Right hindlimb (tissue), 1 donor: ENCODE data around the gene AACS.
"Not testable (repeated sequence)": the region's sequence is repeated elsewhere in the genome, so short reads cannot be mapped to it uniquely, and the experiment has no call there.

Source experiments
- DNase-seq: peaks from one replicate; pipeline ENCODE4 v3.0.0-alpha.2; 2018

The AACS gene

DNA sequence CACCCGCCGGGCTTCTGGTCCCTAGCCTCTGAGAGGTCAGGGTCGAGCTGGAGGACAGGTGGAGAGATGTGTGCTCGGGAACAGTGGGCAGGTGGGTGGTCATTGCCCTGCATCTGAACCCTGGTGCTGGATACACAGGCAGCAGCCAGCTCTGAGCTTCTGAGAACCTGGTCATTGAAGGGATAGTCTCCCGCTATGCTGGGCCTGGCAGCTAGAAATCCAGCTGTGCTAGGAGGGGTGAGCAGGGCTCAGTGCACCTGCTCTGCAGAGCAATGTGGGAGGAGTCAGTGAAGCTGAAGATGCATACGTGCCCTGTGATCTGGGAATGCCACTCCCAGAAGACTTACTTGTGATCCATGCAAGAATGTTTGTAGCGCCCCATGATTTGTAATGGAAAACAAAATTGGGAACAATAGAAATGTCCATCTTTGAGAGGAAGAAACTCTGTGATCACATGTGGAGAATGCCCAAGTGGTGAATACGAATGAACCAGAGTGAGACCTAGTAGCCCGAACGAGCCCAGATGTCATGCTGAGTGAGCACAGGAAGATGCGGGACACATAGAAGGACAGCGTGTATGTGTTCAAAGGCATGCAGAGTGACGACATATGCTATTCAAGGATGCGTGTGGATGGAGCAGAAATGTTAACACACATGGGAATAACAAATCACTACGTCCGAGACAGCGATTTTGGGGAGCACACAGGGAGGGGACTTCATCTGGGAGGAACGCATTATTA, 63.4 kb downstream of the AACS start:
- DNase-seq, result no peak

- peak; percentile 47 for DNase-seq
Observed at GRCh38 chr12:125129179-125129571, 63.9 kb downstream of the AACS start.

DNA sequence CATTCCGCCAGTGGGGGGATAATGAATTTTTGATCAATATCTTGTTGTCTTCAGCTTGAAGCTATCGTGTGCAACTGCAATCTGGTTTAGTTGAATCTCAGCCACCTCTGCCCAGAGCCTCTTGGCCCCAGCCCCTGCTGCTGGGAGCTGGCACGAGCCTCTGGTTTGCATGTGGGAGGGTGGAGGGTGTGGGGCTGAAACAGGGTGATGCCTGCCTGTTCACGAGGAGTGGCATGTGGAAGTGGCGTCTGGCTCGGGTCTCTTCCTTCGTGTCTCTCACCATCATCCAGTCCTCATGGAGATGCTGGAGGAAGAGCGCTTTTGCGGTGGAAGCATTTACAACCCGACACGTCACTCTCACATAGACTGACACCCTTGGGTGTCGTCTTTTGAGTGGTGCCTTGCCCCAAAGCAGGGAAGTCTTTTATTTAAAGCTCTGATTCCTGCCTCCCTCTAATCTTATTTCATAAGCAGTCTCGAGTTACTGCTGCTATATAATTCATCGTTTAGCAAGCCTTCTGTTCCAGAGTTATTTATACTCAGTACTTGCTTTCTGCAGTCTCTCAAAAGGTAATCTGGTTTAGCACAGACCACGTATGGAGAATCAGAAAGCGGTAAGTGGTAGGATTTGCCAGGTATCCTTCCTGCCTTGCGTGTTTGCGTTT, 64.5 kb downstream of the AACS start:
- DNase-seq, result no peak

- DNase-seq, result no peak
Observed at GRCh38 chr12:125131958-125132357, 66.7 kb downstream of the AACS start.

DNA sequence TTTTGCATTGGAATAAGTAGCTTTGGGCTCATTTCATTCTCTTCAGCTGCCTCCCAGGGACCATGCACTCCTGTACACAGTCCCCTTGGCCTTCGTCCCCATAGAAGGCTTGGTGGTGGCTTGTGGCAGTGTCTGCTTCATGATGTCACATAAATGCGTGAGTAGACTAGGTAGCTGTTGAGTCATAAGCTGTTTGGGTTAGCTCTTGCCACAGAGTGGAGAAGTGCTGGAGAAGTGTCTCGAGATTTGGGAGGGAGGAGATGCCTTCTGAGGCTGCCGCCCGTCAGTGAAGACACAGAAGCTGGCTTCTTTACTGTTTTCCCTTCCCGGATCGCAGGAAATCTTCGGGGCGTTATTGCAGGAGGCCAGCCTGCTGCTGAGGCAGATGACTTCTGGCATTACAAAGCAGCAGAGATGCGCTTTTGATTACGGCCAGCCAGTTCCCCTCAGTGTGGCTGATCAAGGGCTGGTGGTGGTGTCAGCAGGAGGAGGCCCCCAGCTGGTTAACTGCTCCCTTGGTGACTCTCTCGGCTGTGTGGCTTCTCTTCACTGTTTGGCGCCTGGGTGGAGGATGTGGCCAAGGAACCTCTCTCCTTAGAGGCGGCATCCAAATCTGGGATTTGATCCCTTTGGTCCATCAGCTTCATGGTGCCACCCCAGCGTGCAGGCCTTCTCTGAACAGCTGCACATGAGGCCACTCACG, 67.6 kb downstream of the AACS start:
- DNase-seq, result no peak

- no peak for DNase-seq
Observed at GRCh38 chr12:125133616-125134015, 68.4 kb downstream of the AACS start.

- DNase-seq, result no peak
Observed at GRCh38 chr12:125134576-125134975, 69.3 kb downstream of the AACS start.

GRCh38 chr12:125135906-125136305, 70.7 kb downstream of the AACS start:
- no peak for DNase-seq

DNA sequence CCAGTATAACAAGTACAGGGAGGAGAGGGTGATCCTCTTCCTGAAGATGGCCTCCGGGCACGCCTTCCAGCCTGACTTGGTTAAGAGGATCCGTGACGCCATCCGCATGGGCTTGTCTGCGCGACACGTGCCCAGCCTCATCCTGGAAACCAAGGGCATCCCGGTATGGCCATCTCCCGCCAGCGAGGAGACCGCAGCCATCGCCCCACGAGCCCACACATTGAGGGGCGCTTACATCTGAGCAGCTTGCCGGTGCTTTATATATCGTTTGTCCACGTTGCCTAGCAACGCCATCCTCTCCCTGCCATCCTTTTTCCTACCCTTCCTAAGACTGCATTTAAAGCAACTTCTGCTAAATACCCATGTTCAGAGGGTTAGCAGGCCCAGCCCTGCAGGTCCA, 71.5 kb downstream of the AACS start:
- no peak for DNase-seq

DNA sequence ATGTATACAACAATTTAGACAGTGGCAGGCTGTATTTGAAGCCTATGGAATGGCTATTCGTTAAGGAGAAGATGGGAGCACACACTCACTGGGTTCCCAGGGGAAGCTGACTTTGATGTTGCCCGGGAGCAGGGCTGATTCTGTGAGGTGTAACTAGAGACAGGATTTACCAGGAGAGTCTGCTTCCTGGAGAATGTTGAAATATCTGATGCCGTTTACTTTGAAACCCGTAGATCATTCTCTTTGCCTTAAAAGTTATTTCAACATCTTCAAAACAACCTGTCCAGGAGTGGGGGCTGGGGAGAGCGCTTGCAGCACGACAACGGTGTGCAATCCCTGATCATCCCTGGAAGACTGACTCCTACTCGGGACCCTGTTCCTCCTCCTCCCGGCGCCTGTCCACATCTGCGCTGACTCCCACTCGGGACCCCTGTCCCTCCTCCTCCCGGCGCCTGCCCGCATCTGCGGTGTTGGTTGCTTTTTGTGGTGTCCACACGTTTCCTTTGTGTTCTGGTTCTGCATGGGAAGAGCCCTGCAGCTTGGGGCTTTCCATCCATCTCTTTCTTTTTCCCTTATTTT, 72.6 kb downstream of the AACS start:
- no peak for DNase-seq

GRCh38 chr12:125140279-125141209, 75.3 kb downstream of the AACS start:
- no peak for DNase-seq

GRCh38 chr12:125141210-125141573, 76.0 kb downstream of the AACS start:
- not testable (repeated sequence) for DNase-seq

DNA sequence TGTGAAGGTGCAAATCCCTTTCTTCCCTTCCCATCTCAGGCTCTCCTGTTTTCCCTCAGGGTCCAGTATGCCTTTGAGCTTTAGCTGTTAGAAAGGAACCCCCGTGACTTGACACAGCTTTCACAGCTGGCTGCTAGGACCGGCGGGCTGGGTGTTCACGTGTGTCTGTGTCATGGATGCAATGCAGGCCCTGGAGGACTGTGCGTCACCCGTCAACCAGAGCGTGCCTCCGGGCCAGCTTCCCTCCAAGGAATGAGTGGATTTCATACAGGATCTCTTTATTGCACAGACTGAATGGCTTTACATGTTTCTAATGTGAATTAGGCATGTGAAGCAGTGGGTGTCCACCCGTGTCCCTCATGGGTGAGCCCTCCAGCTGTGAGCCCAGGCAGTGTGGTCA, 77.4 kb downstream of the AACS start:
- DNase-seq, result no peak

- peak; percentile 39 for DNase-seq
Observed at GRCh38 chr12:125143491-125143890, 78.3 kb downstream of the AACS start.

- no peak for DNase-seq
Observed at GRCh38 chr12:125145196-125145595, 80.0 kb downstream of the AACS start.

DNA sequence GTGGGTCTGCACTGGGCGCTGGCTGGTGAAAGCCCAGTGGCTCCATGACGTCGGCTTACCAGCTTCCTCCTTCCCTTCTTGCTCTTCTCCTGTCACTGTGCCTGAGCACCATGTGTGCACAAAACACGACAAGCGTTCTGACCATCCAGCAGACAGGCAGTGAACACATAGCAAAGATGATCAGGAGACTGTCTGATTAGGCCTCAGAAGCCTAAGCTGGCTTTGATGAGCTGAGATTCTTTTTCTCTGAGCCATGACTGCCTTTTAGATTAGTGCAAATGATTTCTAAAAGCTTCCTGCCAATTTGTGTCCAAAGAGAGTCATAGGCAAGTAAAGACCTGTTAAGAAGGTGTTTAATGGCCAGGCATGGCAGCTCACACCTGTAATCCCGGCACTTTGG, 83.1 kb downstream of the AACS start:
- DNase-seq, result no peak

GRCh38 chr12:125149160-125150108, 84.2 kb downstream of the AACS start:
- DNase-seq, result no peak

- no peak for DNase-seq
Observed at GRCh38 chr12:125151284-125151683, 86.0 kb downstream of the AACS start.

GRCh38 chr12:125152463-125152862, 87.2 kb downstream of the AACS start:
- no peak for DNase-seq

DNA sequence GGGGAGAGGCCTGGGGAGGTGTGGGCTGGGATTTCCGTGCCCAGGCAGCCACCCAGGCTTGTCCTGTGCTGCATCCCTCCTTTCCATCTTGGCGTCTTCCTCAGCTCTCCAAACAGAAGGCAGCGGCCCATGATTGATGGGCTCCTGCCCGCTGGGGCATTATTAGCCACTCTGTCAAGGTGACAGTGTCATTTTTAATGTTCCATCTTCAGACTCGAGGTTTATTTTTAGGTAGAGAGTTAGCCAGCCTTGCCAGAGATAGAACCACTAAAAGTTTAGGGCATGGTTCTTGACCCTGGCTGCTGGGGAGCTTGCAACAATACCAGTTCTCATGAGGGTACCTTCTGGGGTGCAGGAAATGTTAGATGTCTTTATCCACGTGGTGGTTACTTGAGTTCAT, 90.1 kb downstream of the AACS start:
- no peak for DNase-seq

DNA sequence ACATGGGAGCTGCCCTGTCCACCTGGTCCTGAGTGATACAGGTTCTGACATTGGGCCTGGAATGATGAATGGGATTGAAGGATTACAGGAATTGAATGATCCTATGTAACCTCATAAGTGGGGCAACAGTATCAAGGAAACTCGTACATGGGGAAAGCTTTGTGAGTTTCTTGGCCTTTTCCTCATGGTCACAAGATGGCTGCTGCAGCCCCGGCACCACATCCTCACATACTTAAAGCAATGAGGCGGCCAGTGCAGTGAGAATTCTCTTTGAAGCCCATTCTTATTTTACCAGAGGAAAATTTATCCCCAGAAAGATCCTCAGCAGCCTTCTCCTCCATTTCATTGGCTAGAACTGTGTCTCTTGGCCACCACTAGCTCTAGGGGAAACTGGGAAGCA, 91.9 kb downstream of the AACS start:
- no peak for DNase-seq
